HG02840 (cell line): ENCODE measurements around the gene USP35.
A peak's percentile ranks its signal among the peaks of the same experiment; 100 is the strongest.
"Not testable (repeated sequence)": the region's sequence is repeated elsewhere in the genome, so short reads cannot be mapped to it uniquely, and the experiment has no call there.

Experiments used
- ATAC-seq: cut with Tn5 transposase; IDR thresholded peaks from one replicate; pipeline ENCODE4 v1.9.1; 2021; ENCODE audit warnings: mild to moderate bottlenecking, moderate library complexity, moderate number of reproducible peaks; ENCODE audit not compliant: unreplicated experiment, low FRiP score

USP35 gene

GRCh38 chr11:78213526-78214330 lies 25.0 kb downstream of the USP35 start:
- no peak for ATAC-seq

- no peak for ATAC-seq
Measured at GRCh38 chr11:78214331-78215194, 25.8 kb downstream of the USP35 start.

GRCh38 chr11:78216021-78216420 lies 27.3 kb downstream of the USP35 start:
- ATAC-seq = no peak

- no peak for ATAC-seq
Measured at GRCh38 chr11:78216571-78217287, 28.0 kb downstream of the USP35 start.

- ATAC-seq = no peak
Measured at GRCh38 chr11:78217650-78218541, 29.2 kb downstream of the USP35 start.

- no peak for ATAC-seq
Measured at GRCh38 chr11:78218707-78219492, 30.2 kb downstream of the USP35 start.

GRCh38 chr11:78219493-78220217 lies 30.9 kb downstream of the USP35 start:
- no peak for ATAC-seq

GRCh38 chr11:78220218-78221157 lies 31.8 kb downstream of the USP35 start:
- ATAC-seq = no peak

- ATAC-seq = no peak
Measured at GRCh38 chr11:78221396-78222315, 32.9 kb downstream of the USP35 start.

- not testable (repeated sequence) for ATAC-seq
Measured at GRCh38 chr11:78222726-78223125, 34.0 kb downstream of the USP35 start.

- peak; percentile 54 for ATAC-seq
Measured at GRCh38 chr11:78223320-78223954, 34.7 kb downstream of the USP35 start.

GRCh38 chr11:78224506-78224905 lies 35.8 kb downstream of the USP35 start:
- no peak for ATAC-seq

GRCh38 chr11:78224906-78225420 lies 36.2 kb downstream of the USP35 start:
- ATAC-seq = no peak

GRCh38 chr11:78226684-78227680 lies 38.3 kb downstream of the USP35 start:
- ATAC-seq = no peak
